Measurements from ENCODE around the gene TMEM147. TPM values are rescaled to one million over a fixed set of nuclear protein-coding genes. Genes with fewer than 3 reads are reported as not detected.

Gene TMEM147
- polyA plus RNA-seq, 3 donors from 2014 or later: 117 to 184 (median 151) TPM

Other genes with a start within 250 kb of the TMEM147 start
- 1 to 10 TPM in 1 of 3 donors, under 1 TPM in 1, not detected in 1; 0.93 to 2.2 TPM for gene CD22, start 216.4 kb upstream of the TMEM147 start, polyA plus RNA-seq
- not detected for gene FFAR1, start 197.7 kb upstream of the TMEM147 start, polyA plus RNA-seq
- gene FFAR3, start 187.2 kb upstream of the TMEM147 start, polyA plus RNA-seq: not detected
- gene GPR42, start 174.6 kb upstream of the TMEM147 start, polyA plus RNA-seq: not detected
- 1 to 10 TPM in 1 of 3 donors, under 1 TPM in 2; 0.12 to 1.6 (median 0.15) TPM for gene FFAR2, start 97.4 kb upstream of the TMEM147 start, polyA plus RNA-seq
- gene KRTDAP, start 55.2 kb upstream of the TMEM147 start, polyA plus RNA-seq: not detected
- 10 to 100 TPM in 2 of 3 donors, 1 to 10 TPM in 1; 5.0 to 24.5 (median 20.3) TPM for gene DMKN, start 32.0 kb upstream of the TMEM147 start, polyA plus RNA-seq
- not detected for gene SBSN, start 17.3 kb upstream of the TMEM147 start, polyA plus RNA-seq
- not detected for gene GAPDHS, start 12.2 kb upstream of the TMEM147 start, polyA plus RNA-seq
- not detected for gene ATP4A, start 18.0 kb downstream of the TMEM147 start, polyA plus RNA-seq
- not detected for gene PMIS2, start 40.5 kb downstream of the TMEM147 start, polyA plus RNA-seq
- gene HAUS5, start 67.1 kb downstream of the TMEM147 start, polyA plus RNA-seq: 1 to 10 TPM in 2 of 3 donors, under 1 TPM in 1; 0.98 to 7.5 (median 6.0) TPM
- gene RBM42, start 83.4 kb downstream of the TMEM147 start, polyA plus RNA-seq: 10 to 100 TPM; 51.4 to 91.8 (median 72.7) TPM
- under 1 TPM; 0.55 to 0.79 (median 0.68) TPM for gene ETV2, start 96.1 kb downstream of the TMEM147 start, polyA plus RNA-seq
- gene COX6B1, start 102.7 kb downstream of the TMEM147 start, polyA plus RNA-seq: 1,000 to 10,000 TPM in 1 of 3 donors, 100 to 1,000 TPM in 2; 711 to 1,050 (median 736) TPM
- not detected for gene UPK1A, start 120.9 kb downstream of the TMEM147 start, polyA plus RNA-seq
- gene ZBTB32, start 158.9 kb downstream of the TMEM147 start, polyA plus RNA-seq: not detected
- 1 to 10 TPM in 1 of 3 donors, under 1 TPM in 1, not detected in 1; 0.30 to 1.8 TPM for gene KMT2B, start 172.4 kb downstream of the TMEM147 start, polyA plus RNA-seq
- 100 to 1,000 TPM in 2 of 3 donors, 10 to 100 TPM in 1; 94.6 to 116 (median 109) TPM for gene IGFLR1, start 196.8 kb downstream of the TMEM147 start, polyA plus RNA-seq
- 10 to 100 TPM; 11.8 to 21.4 (median 15.8) TPM for gene U2AF1L4, start 199.8 kb downstream of the TMEM147 start, polyA plus RNA-seq
- 100 to 1,000 TPM; 127 to 149 (median 129) TPM for gene PSENEN, start 200.0 kb downstream of the TMEM147 start, polyA plus RNA-seq
- 10 to 100 TPM in 2 of 3 donors, 1 to 10 TPM in 1; 9.7 to 15.2 (median 12.6) TPM for gene LIN37, start 202.9 kb downstream of the TMEM147 start, polyA plus RNA-seq
- gene HSPB6, start 211.4 kb downstream of the TMEM147 start, polyA plus RNA-seq: not detected
- 1 to 10 TPM; 1.2 to 7.8 (median 2.2) TPM for gene PROSER3, start 212.6 kb downstream of the TMEM147 start, polyA plus RNA-seq
- under 1 TPM in 1 of 3 donors, not detected in 2; 0.37 TPM for gene ARHGAP33, start 229.9 kb downstream of the TMEM147 start, polyA plus RNA-seq